ENCODE data around the gene SHMT2. TPM values are rescaled to one million over a fixed set of nuclear protein-coding genes. Genes with fewer than 3 reads are reported as not detected.
"Not testable (repeated sequence)": the region's sequence is repeated elsewhere in the genome, so short reads cannot be mapped to it uniquely, and the experiment has no call there.

The SHMT2 gene
- total RNA-seq, 1 experiment from 2014 or later: 421 TPM

GRCh38 chr12:57276935-57277563 lies 47.5 kb downstream of the SHMT2 start:
- H3K27me3 Mint-ChIP-seq (ENCODE audit: insufficient read depth, unreplicated experiment): no peaks in the 10 kb centered on the region
- peak; percentile 13 for DNase-seq (ENCODE audit: unreplicated experiment)
- CTCF ChIA-PET: interaction anchor here (0.6 to 2.0 kb wide), 14 partner anchors 10 to 1102 kb away, joined by 3 to 9 read pairs (median 3); partner anchors contain the start of gene INHBE
- no TSS peak for BruUV-seq (replicated peaks)
- intact Hi-C loops (cut with micrococcal nuclease): no loop called here
- peaks cover 14% of the 10 kb centered on the region for H3K4me1 Mint-ChIP-seq (ENCODE audit: insufficient read depth, unreplicated experiment)
- no peaks in the 10 kb centered on the region for H3K9me3 Mint-ChIP-seq (ENCODE audit: unreplicated experiment)
- peak; percentile 24 for TF ChIP-seq CTCF (IDR thresholded peaks at IDR 0.05; ENCODE audit: unreplicated experiment)
- peak overlapping the region; percentile 59 for H3K27ac Mint-ChIP-seq (ENCODE audit: low read depth, unreplicated experiment)
- POLR2A ChIA-PET: interaction anchor here (0.9 kb wide), 1 partner anchor 37 kb away, joined by 5 read pairs; no protein-coding TSS in a partner anchor
- no peak overlapping the region for H3K4me3 Mint-ChIP-seq (ENCODE audit: unreplicated experiment)
- peaks cover 88% of the 10 kb centered on the region for H3K36me3 Mint-ChIP-seq (ENCODE audit: insufficient read depth, unreplicated experiment)

- POLR2A ChIA-PET: interaction anchor here (0.7 kb wide), 1 partner anchor 10 kb away, joined by 3 read pairs; no protein-coding TSS in a partner anchor
- peaks cover 91% of the 10 kb centered on the region for H3K36me3 Mint-ChIP-seq (ENCODE audit: insufficient read depth, unreplicated experiment)
- CTCF ChIA-PET: interaction anchor here (0.6 to 1.5 kb wide), 5 partner anchors 15 to 177 kb away, joined by 3 to 11 read pairs (median 3); partner anchors contain the start of gene INHBE
- no peak for DNase-seq (ENCODE audit: unreplicated experiment)
- BruUV-seq (replicated peaks): no TSS peak
- no peaks in the 10 kb centered on the region for H3K27me3 Mint-ChIP-seq (ENCODE audit: insufficient read depth, unreplicated experiment)
- no peak overlapping the region for H3K4me3 Mint-ChIP-seq (ENCODE audit: unreplicated experiment)
- H3K27ac Mint-ChIP-seq (ENCODE audit: low read depth, unreplicated experiment): no peak overlapping the region
- peaks cover 14% of the 10 kb centered on the region for H3K4me1 Mint-ChIP-seq (ENCODE audit: insufficient read depth, unreplicated experiment)
- intact Hi-C loops (cut with micrococcal nuclease): no loop called here
- no peak for TF ChIP-seq CTCF (IDR thresholded peaks at IDR 0.05; ENCODE audit: unreplicated experiment)
- no peaks in the 10 kb centered on the region for H3K9me3 Mint-ChIP-seq (ENCODE audit: unreplicated experiment)
Measured at GRCh38 chr12:57278465-57279381, 49.2 kb downstream of the SHMT2 start.

- CTCF ChIA-PET: interaction anchor here (0.6 to 1.4 kb wide), 5 partner anchors 16 to 178 kb away, joined by 3 to 7 read pairs (median 4); no protein-coding TSS in a partner anchor
- H3K9me3 Mint-ChIP-seq (ENCODE audit: unreplicated experiment): no peaks in the 10 kb centered on the region
- peak; percentile 90 for DNase-seq (ENCODE audit: unreplicated experiment)
- H3K4me3 Mint-ChIP-seq (ENCODE audit: unreplicated experiment): peak overlapping the region; percentile 35
- peaks cover 76% of the 10 kb centered on the region for H3K36me3 Mint-ChIP-seq (ENCODE audit: insufficient read depth, unreplicated experiment)
- BruUV-seq (replicated peaks): no TSS peak
- POLR2A ChIA-PET: interaction anchor here (1.0 kb wide), 2 partner anchors 40 to 169 kb away, joined by 3 read pairs; partner anchors contain the start of gene STAT6
- no peaks in the 10 kb centered on the region for H3K27me3 Mint-ChIP-seq (ENCODE audit: insufficient read depth, unreplicated experiment)
- H3K27ac Mint-ChIP-seq (ENCODE audit: low read depth, unreplicated experiment): peak overlapping the region; percentile 68
- intact Hi-C loops (cut with micrococcal nuclease): no loop called here
- H3K4me1 Mint-ChIP-seq (ENCODE audit: insufficient read depth, unreplicated experiment): peaks cover 14% of the 10 kb centered on the region
- no peak for TF ChIP-seq CTCF (IDR thresholded peaks at IDR 0.05; ENCODE audit: unreplicated experiment)
Measured at GRCh38 chr12:57280211-57281062, 50.9 kb downstream of the SHMT2 start.

GRCh38 chr12:57282073-57282472 lies 52.6 kb downstream of the SHMT2 start:
- H3K4me3 Mint-ChIP-seq (ENCODE audit: unreplicated experiment); BruUV-seq (replicated peaks); intact Hi-C loops (cut with micrococcal nuclease); H3K9me3 Mint-ChIP-seq (ENCODE audit: unreplicated experiment); DNase-seq (ENCODE audit: unreplicated experiment); H3K27me3 Mint-ChIP-seq (ENCODE audit: insufficient read depth, unreplicated experiment); H3K27ac Mint-ChIP-seq (ENCODE audit: low read depth, unreplicated experiment): not testable (repeated sequence)
- POLR2A ChIA-PET: interaction anchor here (0.6 kb wide), 1 partner anchor 102 kb away, joined by 3 read pairs; no protein-coding TSS in a partner anchor
- H3K36me3 Mint-ChIP-seq (ENCODE audit: insufficient read depth, unreplicated experiment): peaks cover 74% of the 10 kb centered on the region
- CTCF ChIA-PET: interaction anchor here (0.6 to 0.7 kb wide), 2 partner anchors 11 to 49 kb away, joined by 4 read pairs; no protein-coding TSS in a partner anchor
- peaks cover 14% of the 10 kb centered on the region for H3K4me1 Mint-ChIP-seq (ENCODE audit: insufficient read depth, unreplicated experiment)
